Transverse colon (tissue), 4 donors: Measurements from ENCODE around the gene CDKL5.

ENCODE experiments used
- CTCF ChIP-seq, 5 experiments: fragments of 200-600 bp in 3 of 5; fragments of 450-650 bp in 2 of 5; sonication (generic) in 3 of 5; IDR thresholded peaks; 1 replicate in 2 of 5; 2 replicates in 3 of 5; pipeline ENCODE4 v1.5.1; 2016 to 2017; ENCODE audit warnings: antibody characterized with exemption in 5 of 5, inconsistent platforms in 3 of 5, mild to moderate bottlenecking in 2 of 5, moderate library complexity in 1 of 5
- POLR2AphosphoS5 ChIP-seq, 3 donors: sonication (generic); formaldehyde crosslinking; IDR thresholded peaks; one replicate each; pipeline ENCODE4 v1.6.1; 2016; ENCODE audit warnings: antibody characterized with exemption in 3 of 3

- TF ChIP-seq POLR2AphosphoS5 (IDR thresholded peaks at IDR 0.05) = no peak
- TF ChIP-seq CTCF (IDR thresholded peaks at IDR 0.05) = no peak
These were observed 168.7 kb downstream of the CDKL5 start for GRCh38 chrX:18594079-18594478.
